ENCODE results near the gene BGN.

- TF ChIP-seq CTCF (IDR thresholded peaks at IDR 0.05) (peak in 5 of 7 experiments; percentile 57 to 86 (median 71)), POLR2A (IDR thresholded peaks at IDR 0.05) (no peak)
Measured at GRCh38 chrX:153507484-153508178, 12.9 kb downstream of the BGN start.

Data from stomach (tissue), 4 donors.